Liver (tissue), 9 donors: Measurements from ENCODE around the gene P2RY6. TPM values are rescaled to one million over a fixed set of nuclear protein-coding genes. Genes with fewer than 3 reads are reported as not detected.

Source experiments
- DNase-seq: peaks from one replicate; pipeline ENCODE4 v3.0.0-alpha.2; 2017; ENCODE audit warnings: low spot score
- H3K27ac ChIP-seq, 2 donors: one replicate each; pipeline ENCODE4 v1.7.0; 2013; ENCODE audit warnings: inconsistent platforms in 2 of 2, low read length in 2 of 2, control low read depth in 1 of 2, low read depth in 1 of 2, mild to moderate bottlenecking in 1 of 2
- H3K27me3 ChIP-seq, 4 donors: one replicate each; pipeline versions ENCODE4 v1.6.1 to v1.7.0; 2013; ENCODE audit warnings: low read length in 3 of 4, inconsistent platforms in 1 of 4, mild to moderate bottlenecking in 1 of 4, moderate library complexity in 1 of 4; ENCODE audit not compliant: control insufficient read depth in 4 of 4, insufficient read depth in 4 of 4
- H3K36me3 ChIP-seq, 4 donors: one replicate each; pipeline versions ENCODE4 v1.6.1 to v1.7.0; 2013; ENCODE audit warnings: low read length in 3 of 4, mild to moderate bottlenecking in 3 of 4, low read depth in 1 of 4, moderate library complexity in 1 of 4; ENCODE audit not compliant: control insufficient read depth in 4 of 4, insufficient read depth in 3 of 4
- H3K4me1 ChIP-seq, 4 donors: one replicate each; pipeline versions ENCODE4 v1.6.1 to v1.7.0; 2013; ENCODE audit warnings: low read length in 3 of 4, mild to moderate bottlenecking in 3 of 4, moderate library complexity in 1 of 4; ENCODE audit not compliant: control insufficient read depth in 4 of 4, insufficient read depth in 4 of 4
- H3K4me3 ChIP-seq, 3 donors: one replicate each; pipeline versions ENCODE4 v1.6.1 to v1.7.0; 2013; ENCODE audit warnings: low read length in 3 of 3, control low read depth in 1 of 3, low read depth in 1 of 3, mild to moderate bottlenecking in 1 of 3
- H3K9ac ChIP-seq, 2 donors: one replicate each; pipeline ENCODE4 v1.7.0; 2013; ENCODE audit warnings: low read length in 2 of 2, mild to moderate bottlenecking in 2 of 2, moderate library complexity in 2 of 2, control low read depth in 1 of 2, low read depth in 1 of 2
- H3K9me3 ChIP-seq, 4 donors: one replicate each; pipeline versions ENCODE4 v1.6.1 to v1.7.0; 2013; ENCODE audit warnings: low read length in 3 of 4; ENCODE audit not compliant: control insufficient read depth in 4 of 4
- ATF3 ChIP-seq: IDR thresholded peaks from 2 replicates; pipeline ENCODE4 v1.6.1; 2016; ENCODE audit warnings: antibody characterized with exemption
- CTCF ChIP-seq: fragments of 150-350 bp; IDR thresholded peaks from 2 replicates; pipeline ENCODE4 v1.5.1; 2017; ENCODE audit warnings: improper control_type of control experiment, low read depth, low read length; ENCODE audit not compliant: missing input control
- EGR1 ChIP-seq, 2 donors: IDR thresholded peaks; 2 replicates each; pipeline ENCODE4 v1.6.1; 2016 to 2018; ENCODE audit warnings: antibody characterized with exemption in 2 of 2, low read depth in 2 of 2
- FOXA1 ChIP-seq: IDR thresholded peaks from 2 replicates; pipeline ENCODE4 v1.6.1; 2016; ENCODE audit warnings: antibody characterized with exemption
- FOXA2 ChIP-seq: IDR thresholded peaks from 2 replicates; pipeline ENCODE4 v1.6.1; 2016; ENCODE audit warnings: antibody characterized with exemption
- HNF4G ChIP-seq: IDR thresholded peaks from 2 replicates; pipeline ENCODE4 v1.6.1; 2016; ENCODE audit warnings: antibody characterized with exemption
- MAX ChIP-seq: IDR thresholded peaks from 2 replicates; pipeline ENCODE4 v1.6.1; 2016; ENCODE audit warnings: antibody characterized with exemption
- NR2F2 ChIP-seq: IDR thresholded peaks from 2 replicates; pipeline ENCODE4 v1.6.1; 2016; ENCODE audit warnings: antibody characterized with exemption
- RAD21 ChIP-seq, 2 donors: IDR thresholded peaks; 2 replicates each; pipeline ENCODE4 v1.6.1; 2016; ENCODE audit warnings: antibody characterized with exemption in 2 of 2, mild to moderate bottlenecking in 2 of 2
- RXRA ChIP-seq, 2 donors: IDR thresholded peaks; 2 replicates each; pipeline ENCODE4 v1.6.1; 2017 to 2018; ENCODE audit warnings: antibody characterized with exemption in 2 of 2, mild to moderate bottlenecking in 1 of 2
- TAF1 ChIP-seq: conservative IDR thresholded peaks from 2 replicates; pipeline ENCODE4 v1.6.1; 2016; ENCODE audit warnings: antibody characterized with exemption, mild to moderate bottlenecking
- ZBTB33 ChIP-seq: IDR thresholded peaks from 2 replicates; pipeline ENCODE4 v1.6.1; 2016; ENCODE audit warnings: antibody characterized with exemption
- WGBS: extraction: QIAGEN DNeasy Blood & Tissue Kit; methylation state at CpG from one replicate; pipeline ENCODE4 v1.1.7; 2013; 5-methylcytosine and 5-hydroxymethylcytosine counted together
- polyA plus RNA-seq, 2 donors: library from polyadenylated mRNA; stranded (reverse) in 1 of 2; unstranded in 1 of 2; fragments of 200-250 nt in 1 of 2; fragments of >200 nt in 1 of 2; fragmentation: Nextera tagmentation in 1 of 2; extraction: Ambion mirVana in 1 of 2; gene quantifications; one replicate each; pipeline versions ENCODE4 v1.2.1 to v1.2.3, GENCODE V29; 2013 to 2015
- total RNA-seq, 2 donors: library from RNA; depleted of rRNA; stranded (reverse); fragments of >200 nt; gene quantifications; one replicate each; pipeline ENCODE4 v1.2.3, GENCODE V29; 2014
- donor health status: healthy.
- donor health status: healthy.
- donor health status: healthy.
- donor health status: healthy.
- donor health status: healthy.

Gene P2RY6
- total and polyA plus RNA-seq, 4 donors: 0.21 to 1.3 (median 0.78) TPM

- no peak for TF ChIP-seq ATF3
- no peak for DNase-seq
- H3K9ac ChIP-seq: no peak overlapping the region
- H3K4me1 ChIP-seq: peaks cover 0 to 9% (median 0%) of the 10 kb centered on the region in 4 donors
- H3K4me3 ChIP-seq: no peak overlapping the region
- H3K27me3 ChIP-seq: no peaks in the 10 kb centered on the region
- H3K36me3 ChIP-seq: no peaks in the 10 kb centered on the region
- WGBS: 85% methylated on average over 3 of the region's 3 CpGs
- no peak overlapping the region for H3K27ac ChIP-seq
- no peaks in the 10 kb centered on the region for H3K9me3 ChIP-seq
These were observed 58.5 kb downstream of the P2RY6 start for GRCh38 chr11:73330569-73331093.

- Histone ChIP-seq H3K27me3 (no peaks in the 10 kb centered on the region), H3K4me1 (peaks cover 0 to 9% (median 0%) of the 10 kb centered on the region in 4 donors), H3K36me3 (no peaks in the 10 kb centered on the region), H3K9me3 (no peaks in the 10 kb centered on the region), H3K27ac (peak overlapping the region; percentile 20 to 25), H3K4me3 (no peak overlapping the region), H3K9ac (no peak overlapping the region)
- TF ChIP-seq ATF3 (no peak), ZBTB33 (no peak), HNF4G (no peak), TAF1 (no peak), MAX (no peak), RXRA (IDR thresholded peaks at IDR 0.05) (no peak), RAD21 (IDR thresholded peaks at IDR 0.05) (no peak)
- 45% methylated on average over 4 of the region's 4 CpGs for WGBS
- peak; percentile 76 for DNase-seq
These were observed 59.2 kb downstream of the P2RY6 start for GRCh38 chr11:73331138-73331916.

GRCh38 chr11:73333173-73333572, 61.0 kb downstream of the P2RY6 start:
- DNase-seq: no peak
- peak overlapping the region; percentile 44 to 67 for H3K27ac ChIP-seq
- H3K9me3 ChIP-seq: no peaks in the 10 kb centered on the region
- H3K4me3 ChIP-seq: no peak overlapping the region
- H3K9ac ChIP-seq: no peak overlapping the region
- H3K4me1 ChIP-seq: peaks cover 0 to 9% (median 0%) of the 10 kb centered on the region in 4 donors
- no peak for TF ChIP-seq FOXA1
- no peak for TF ChIP-seq MAX
- TF ChIP-seq CTCF: no peak
- no peak for TF ChIP-seq EGR1 (IDR thresholded peaks at IDR 0.05; ENCODE audit: low read depth in 2 of 2)
- TF ChIP-seq NR2F2: no peak
- TF ChIP-seq RXRA (IDR thresholded peaks at IDR 0.05): no peak
- TF ChIP-seq FOXA2: no peak
- TF ChIP-seq ATF3: no peak
- 92% methylated on average over 11 of the region's 11 CpGs for WGBS
- H3K27me3 ChIP-seq: no peaks in the 10 kb centered on the region
- H3K36me3 ChIP-seq: no peaks in the 10 kb centered on the region
